Measurements from ENCODE around the gene PRKN. TPM values are rescaled to one million over a fixed set of nuclear protein-coding genes. Genes with fewer than 3 reads are reported as not detected.

Gene PRKN
- total RNA-seq, 1 experiment from 2014 or later, result 2.0 TPM

DNA sequence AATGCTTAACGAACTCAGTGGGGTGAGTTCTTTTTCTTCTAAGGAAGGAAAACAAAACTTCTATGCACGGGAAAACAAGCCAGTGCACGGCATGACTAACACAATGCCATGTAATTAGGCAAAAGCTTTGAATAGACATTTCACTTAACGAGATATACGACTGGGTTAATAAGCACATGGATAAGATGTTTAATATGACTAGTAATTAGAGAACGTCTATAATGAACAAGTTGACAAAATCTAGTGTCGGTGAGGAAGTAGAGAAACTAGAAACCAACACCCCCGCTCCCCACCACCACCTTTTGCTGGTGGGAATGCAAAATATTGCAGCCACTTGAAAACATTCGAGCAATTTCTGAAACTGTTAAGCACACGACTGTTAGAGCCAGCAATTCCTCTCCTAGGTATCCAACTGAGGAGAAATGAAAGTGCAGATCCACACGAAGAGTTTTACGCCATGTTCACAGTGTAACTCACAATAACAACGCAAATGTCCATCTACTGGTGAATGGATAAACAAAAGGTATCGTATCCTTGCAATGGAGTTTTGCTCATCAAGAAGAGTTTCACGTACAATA, 808.8 kb downstream of the PRKN start:
- no peak overlapping the region for H2BK15ac ChIP-seq (ENCODE audit: low read depth, low read length)
- H3K27ac ChIP-seq (ENCODE audit: insufficient read length, low read depth, low read length), result no peak overlapping the region
- no peak for DNase-seq
- no peak overlapping the region for H3K14ac ChIP-seq (ENCODE audit: insufficient read depth, low read length)
- no peaks in the 10 kb centered on the region for H4K20me1 ChIP-seq (ENCODE audit: control insufficient read depth, insufficient read depth, insufficient read length)
- no peak overlapping the region for H4K8ac ChIP-seq (replicated peaks; ENCODE audit: insufficient read length, low read depth, low read length)
- no peak overlapping the region for H3K4ac ChIP-seq (ENCODE audit: low read depth, low read length)
- H3K23me2 ChIP-seq (ENCODE audit: insufficient read length, low read depth, low read length, poor library complexity, severe bottlenecking), result no peaks in the 10 kb centered on the region
- H3K4me1 ChIP-seq (ENCODE audit: insufficient read depth, low read length), result no peaks in the 10 kb centered on the region
- H4K91ac ChIP-seq (ENCODE audit: insufficient read length, low read depth, low read length), result no peak overlapping the region
- H3K9ac ChIP-seq (ENCODE audit: extremely low read depth, insufficient read length, low read length), result no peak overlapping the region
- Mint-ChIP-seq H3K36me3 (ENCODE audit: insufficient read depth in 1 of 3, low read depth in 3 of 3) (no peaks in the 10 kb centered on the region; a peak in 1 of 7 replicates), H3K27me3 (ENCODE audit: low read depth) (no peaks in the 10 kb centered on the region; the same call in 1 of the 2 replicates), H3K9me3 (no peaks in the 10 kb centered on the region), H3K4me1 (no peaks in the 10 kb centered on the region), H3K27ac (no peak overlapping the region), H3K4me3 (no peak overlapping the region)
- no peaks in the 10 kb centered on the region for H3K79me2 ChIP-seq (ENCODE audit: insufficient read depth, low read length)
- H2AFZ ChIP-seq (ENCODE audit: low read length), result no peak overlapping the region
- no peak overlapping the region for H2BK12ac ChIP-seq (ENCODE audit: insufficient read length, low read depth, low read length)
- no peak overlapping the region for H2BK20ac ChIP-seq (ENCODE audit: low read depth, low read length, poor library complexity, severe bottlenecking)
- no peak overlapping the region for H3K4me2 ChIP-seq (ENCODE audit: insufficient read depth, insufficient read length, low read length)
- no peak overlapping the region for H3T11ph ChIP-seq (ENCODE audit: low read length)
- no CpG with 5 or more reads among the region's 15 CpGs for WGBS (ENCODE audit: extremely low coverage, insufficient read length, low lambda C conversion rate)
- no peak overlapping the region for H3K23ac ChIP-seq (ENCODE audit: insufficient read length, low read depth, low read length)
- H2AK5ac ChIP-seq (ENCODE audit: insufficient read length, low read length), result no peak overlapping the region
- H3K79me1 ChIP-seq (ENCODE audit: insufficient read depth, low read depth, low read length, poor library complexity, severe bottlenecking), result no peaks in the 10 kb centered on the region
- no peak overlapping the region for H2BK120ac ChIP-seq (ENCODE audit: low read depth, low read length, poor library complexity, severe bottlenecking)
- TF ChIP-seq, protein P1, sequence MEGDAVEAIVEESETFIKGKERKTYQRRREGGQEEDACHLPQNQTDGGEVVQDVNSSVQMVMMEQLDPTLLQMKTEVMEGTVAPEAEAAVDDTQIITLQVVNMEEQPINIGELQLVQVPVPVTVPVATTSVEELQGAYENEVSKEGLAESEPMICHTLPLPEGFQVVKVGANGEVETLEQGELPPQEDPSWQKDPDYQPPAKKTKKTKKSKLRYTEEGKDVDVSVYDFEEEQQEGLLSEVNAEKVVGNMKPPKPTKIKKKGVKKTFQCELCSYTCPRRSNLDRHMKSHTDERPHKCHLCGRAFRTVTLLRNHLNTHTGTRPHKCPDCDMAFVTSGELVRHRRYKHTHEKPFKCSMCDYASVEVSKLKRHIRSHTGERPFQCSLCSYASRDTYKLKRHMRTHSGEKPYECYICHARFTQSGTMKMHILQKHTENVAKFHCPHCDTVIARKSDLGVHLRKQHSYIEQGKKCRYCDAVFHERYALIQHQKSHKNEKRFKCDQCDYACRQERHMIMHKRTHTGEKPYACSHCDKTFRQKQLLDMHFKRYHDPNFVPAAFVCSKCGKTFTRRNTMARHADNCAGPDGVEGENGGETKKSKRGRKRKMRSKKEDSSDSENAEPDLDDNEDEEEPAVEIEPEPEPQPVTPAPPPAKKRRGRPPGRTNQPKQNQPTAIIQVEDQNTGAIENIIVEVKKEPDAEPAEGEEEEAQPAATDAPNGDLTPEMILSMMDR (conservative IDR thresholded peaks at IDR 0.05), result no peak
- no peak overlapping the region for H3K56ac ChIP-seq (ENCODE audit: insufficient read length, low read depth, low read length)
- H3K9me3 ChIP-seq (ENCODE audit: control insufficient read depth, low read depth, low read length), result no peaks in the 10 kb centered on the region
- H3K27me3 ChIP-seq (ENCODE audit: insufficient read depth, low read length), result no peaks in the 10 kb centered on the region
- H3K18ac ChIP-seq (ENCODE audit: insufficient read length, low read depth, low read length), result no peak overlapping the region
- no peak overlapping the region for H2BK5ac ChIP-seq (ENCODE audit: insufficient read length, low read length)
- H4K5ac ChIP-seq (ENCODE audit: insufficient read length, low read depth, low read length), result no peak overlapping the region
